GM19395 (cell line): Measurements from ENCODE around the gene ZFP92.

ENCODE experiments used
- ATAC-seq: cut with Tn5 transposase; IDR thresholded peaks from one replicate; pipeline ENCODE4 v1.9.1; 2021; ENCODE audit warnings: mild to moderate bottlenecking, moderate library complexity; ENCODE audit not compliant: unreplicated experiment

The ZFP92 gene

GRCh38 chrX:153434801-153435200, 23.5 kb downstream of the ZFP92 start:
- ATAC-seq, result no peak

DNA sequence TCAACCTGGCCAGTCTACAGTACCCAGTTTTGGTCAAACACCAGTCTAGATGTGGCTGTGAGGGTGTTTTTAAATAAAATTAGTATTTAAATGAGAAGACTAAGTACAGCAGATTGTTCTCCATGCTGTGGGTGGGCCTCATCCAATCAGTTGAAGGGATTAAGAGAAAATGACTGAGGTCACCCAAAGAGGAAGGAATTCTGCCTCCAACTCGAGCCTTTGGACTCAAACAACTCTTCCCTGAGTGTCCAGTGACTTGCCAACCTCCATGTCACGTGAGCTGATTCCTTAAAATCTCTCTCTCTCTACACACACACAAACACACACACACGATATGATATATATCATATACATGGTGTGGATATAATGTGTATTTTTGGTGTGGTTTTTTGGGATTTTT, 24.6 kb downstream of the ZFP92 start:
- no peak for ATAC-seq

GRCh38 chrX:153438532-153438931, 27.3 kb downstream of the ZFP92 start:
- no peak for ATAC-seq

DNA sequence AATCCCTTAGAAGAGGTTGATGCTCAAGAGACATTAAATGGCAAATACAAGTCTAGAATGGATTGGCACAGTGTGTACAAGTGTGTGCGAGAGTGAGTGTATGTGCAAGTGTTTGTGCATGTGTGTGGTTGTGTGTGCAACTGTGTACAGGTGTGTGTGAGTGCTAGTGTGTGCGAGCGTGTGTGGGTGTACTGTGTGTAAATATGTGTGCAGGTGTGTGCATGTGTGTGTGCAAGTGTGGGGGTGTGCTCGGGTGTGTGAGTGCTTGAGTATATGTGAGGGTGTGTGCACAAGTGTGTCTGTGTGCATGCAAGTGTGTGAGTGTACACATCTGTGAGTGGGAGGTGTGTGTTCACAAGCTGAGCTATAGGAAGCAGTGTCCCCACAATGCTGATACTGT, 28.7 kb downstream of the ZFP92 start:
- no peak for ATAC-seq

DNA sequence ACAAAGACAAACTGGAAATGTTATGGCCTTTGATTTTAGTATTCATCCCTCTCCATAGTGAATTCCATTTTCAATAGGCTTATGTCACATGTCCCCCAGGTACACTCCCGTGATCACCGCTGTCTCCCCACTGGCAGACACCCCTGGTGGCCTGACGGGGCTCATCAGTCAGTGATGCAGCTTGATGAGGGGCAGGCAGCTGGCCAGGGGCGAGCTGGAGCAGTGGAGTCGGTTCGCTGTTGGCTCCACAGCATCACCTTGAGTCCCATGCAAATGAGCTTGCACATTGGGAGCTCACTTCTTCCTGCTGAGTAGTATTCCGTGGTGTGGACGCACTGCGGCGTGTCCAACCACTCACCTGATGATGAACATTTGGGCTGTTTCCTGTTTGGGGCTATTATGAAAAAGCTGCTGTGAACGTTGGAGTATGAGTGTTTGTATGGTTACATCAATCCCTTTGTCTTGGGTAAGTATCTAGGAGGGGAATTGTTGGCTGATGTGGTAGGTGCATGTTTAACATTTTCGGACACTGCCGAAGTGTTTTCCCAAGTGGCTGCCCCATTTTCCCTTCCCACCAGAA, 29.4 kb downstream of the ZFP92 start:
- no peak for ATAC-seq

DNA sequence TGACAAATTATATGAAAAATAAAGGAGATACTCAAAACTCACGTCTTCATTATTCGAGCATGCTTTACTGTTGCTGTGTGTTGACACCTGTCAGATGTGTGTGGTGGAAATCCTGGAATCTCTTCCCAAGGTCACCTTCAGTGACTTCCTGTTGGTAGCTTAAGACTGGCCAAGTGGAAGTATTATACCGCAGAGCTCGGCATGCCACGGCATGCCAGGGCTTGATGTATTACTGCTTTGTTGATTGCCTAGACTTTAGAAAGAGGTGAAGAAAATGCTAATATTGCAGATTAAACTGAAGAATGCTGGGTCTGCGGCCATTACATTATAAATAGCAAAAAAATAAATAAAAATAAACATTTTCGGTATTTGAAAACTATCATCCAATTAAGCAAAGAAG, 30.0 kb downstream of the ZFP92 start:
- no peak for ATAC-seq

DNA sequence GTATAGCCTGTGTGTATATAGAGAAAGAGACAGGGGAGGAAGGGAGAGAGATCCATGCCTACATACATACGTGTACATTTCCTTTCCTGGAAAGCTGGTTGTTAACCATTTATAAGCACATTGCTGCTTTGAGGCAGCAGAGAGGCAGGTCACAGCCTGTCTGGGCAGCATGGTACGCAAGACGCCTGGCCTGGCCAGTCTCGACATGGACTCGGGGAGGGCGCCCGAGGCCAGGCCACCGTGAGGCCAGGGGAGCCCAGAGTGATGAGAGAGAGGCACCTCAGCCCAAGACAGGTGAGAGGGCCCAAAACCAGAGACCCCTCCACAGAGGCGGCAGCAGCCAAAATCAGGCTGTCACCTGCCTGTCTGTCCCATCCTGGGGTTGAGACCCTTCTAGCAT, 30.7 kb downstream of the ZFP92 start:
- no peak for ATAC-seq

- no peak for ATAC-seq
These were observed 31.2 kb downstream of the ZFP92 start for GRCh38 chrX:153442463-153442862.

- ATAC-seq, result no peak
These were observed 32.4 kb downstream of the ZFP92 start for GRCh38 chrX:153443476-153444332.

GRCh38 chrX:153444333-153445011, 33.2 kb downstream of the ZFP92 start:
- ATAC-seq, result no peak

DNA sequence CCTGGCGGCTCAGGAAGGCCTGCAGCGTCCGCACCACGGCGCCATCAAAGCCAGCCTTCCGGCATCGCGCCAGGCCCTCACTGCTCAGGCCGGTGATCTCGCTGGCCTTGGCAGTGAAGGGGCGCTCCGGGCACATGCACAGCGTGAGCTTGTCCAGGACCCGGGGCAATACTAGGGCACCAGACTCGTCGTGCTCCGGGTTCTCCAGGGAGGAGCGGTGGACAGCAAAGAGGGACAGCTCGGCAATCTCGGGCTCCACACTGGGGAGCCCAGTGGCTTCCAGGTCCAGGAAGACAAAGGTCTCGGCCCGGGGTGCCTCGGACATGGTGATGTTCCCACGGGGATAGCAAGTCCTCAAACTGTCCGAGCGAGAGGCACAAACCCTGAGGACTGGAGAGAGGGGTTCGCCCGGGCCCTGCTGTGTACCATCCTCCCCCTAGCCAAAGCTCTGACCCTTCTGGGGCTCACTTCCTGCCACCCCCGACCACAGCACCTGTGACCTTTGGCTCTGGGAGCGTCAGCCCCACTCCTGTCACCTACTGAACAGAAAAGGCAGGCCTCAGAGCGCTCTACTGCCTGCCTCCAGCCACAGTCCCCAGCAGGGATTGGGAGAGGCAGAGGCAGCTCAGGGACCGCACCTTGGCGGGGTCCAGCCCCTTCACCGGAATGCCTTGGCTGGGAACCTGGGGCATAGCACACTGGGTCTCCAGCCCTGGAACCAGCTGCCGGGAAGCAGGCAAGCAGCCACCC, 34.0 kb downstream of the ZFP92 start:
- no peak for ATAC-seq

- ATAC-seq, result no peak
These were observed 34.8 kb downstream of the ZFP92 start, which contains the start of gene TREX2 for GRCh38 chrX:153445856-153446635. TSS of gene TREX2 (minus strand) at chrX:153446056. CDS start at chrX:153445430, 626 bp downstream.

GRCh38 chrX:153446636-153446936, 35.3 kb downstream of the ZFP92 start:
- no peak for ATAC-seq

DNA sequence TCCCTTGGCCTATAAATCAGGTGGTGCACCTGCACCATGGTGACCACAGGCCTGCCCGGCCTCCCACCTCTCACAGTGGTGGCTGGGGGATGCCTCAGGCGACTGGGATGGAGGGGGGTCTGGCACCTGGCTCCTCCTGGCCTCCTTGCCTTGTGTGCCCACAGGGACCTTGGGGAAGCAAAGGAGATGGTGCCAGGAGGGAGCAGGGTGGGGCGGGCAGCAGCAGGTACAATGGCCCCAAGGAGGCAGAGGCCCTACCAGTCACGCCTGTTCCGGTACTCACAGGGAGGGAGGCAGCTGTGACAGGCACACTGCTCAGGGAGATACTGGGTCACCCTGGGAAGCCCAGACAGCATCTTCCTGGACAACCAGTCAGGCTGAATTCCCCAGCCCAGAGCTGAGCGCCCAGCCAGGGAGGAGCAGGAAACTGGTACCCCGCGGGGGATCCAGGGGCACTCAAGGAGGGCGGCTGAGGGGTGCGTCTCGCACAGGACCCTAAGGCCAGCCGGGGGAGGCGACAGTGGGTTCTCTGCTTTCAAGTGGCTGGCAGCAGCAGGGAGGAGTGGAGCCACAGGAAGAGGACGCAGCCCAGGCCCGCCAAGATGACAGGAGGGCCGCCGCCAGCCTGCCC, 35.8 kb downstream of the ZFP92 start:
- ATAC-seq, result no peak

DNA sequence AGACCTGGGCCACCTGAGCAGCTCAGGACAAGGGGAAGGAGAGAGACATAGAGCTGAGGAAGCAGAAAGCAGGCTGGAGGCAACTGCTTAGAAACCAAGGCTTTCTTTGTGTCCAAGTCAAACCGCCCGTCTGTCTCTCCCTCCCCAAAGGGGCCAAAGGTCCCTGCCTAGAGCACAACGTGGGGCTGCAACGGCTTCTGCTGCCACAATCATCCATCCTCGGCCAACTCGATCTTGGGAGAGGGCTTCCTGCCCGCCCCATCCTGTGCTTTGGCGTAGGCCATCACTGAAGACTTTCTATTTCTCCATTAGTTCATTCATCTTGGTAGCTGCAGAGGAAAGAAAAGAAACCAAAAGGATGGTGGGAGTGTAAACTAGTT, 36.3 kb downstream of the ZFP92 start:
- no peak for ATAC-seq

- ATAC-seq, result no peak
These were observed 37.5 kb downstream of the ZFP92 start for GRCh38 chrX:153448556-153449367.

- no peak for ATAC-seq
These were observed 38.3 kb downstream of the ZFP92 start for GRCh38 chrX:153449368-153450113.

DNA sequence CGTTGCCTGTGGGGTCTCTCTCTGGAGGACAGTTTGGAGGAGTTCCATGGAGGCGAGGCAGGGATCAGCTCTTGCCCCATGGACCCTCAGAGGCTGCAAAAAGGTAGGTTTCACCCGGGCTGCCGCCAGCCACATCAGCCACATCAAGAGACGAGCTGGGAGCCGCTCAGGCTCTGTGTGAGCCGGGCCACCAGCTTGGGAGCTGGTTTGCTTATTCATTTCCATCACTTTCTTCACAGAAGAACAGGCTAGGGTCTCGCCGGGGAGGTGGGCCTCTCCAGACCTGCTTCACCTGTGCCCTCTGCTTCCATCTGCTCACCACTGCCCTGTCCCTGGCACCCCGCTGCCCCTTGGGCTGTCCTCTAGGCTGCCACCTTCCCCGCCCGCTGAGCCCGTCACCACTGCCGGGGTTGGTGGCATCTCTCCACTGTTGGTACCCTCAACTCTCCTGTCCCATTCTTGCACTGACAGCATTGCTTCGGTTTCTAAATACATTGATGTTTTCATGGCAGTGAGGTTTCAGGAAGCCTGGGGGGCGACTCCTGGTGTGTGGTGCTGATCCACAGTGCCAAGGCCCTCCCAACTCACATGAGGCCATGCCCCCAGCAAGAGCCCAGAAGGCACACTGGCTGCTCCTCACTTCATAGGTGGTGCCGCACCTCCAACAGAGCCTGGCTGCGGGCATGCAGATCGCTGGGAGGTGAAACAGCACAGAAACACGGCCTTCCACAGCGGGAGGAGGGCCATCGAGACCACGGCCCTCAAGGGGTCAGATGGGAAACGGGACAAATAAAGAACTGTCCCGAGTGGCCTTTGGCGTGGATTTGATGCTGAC, 39.1 kb downstream of the ZFP92 start:
- no peak for ATAC-seq
